ENCODE results near the gene RBM44.

The RBM44 gene

GRCh38 chr2:237772513-237772912, 26.1 kb upstream of the RBM44 start:
- TF ChIP-seq SPI1 (IDR thresholded peaks at IDR 0.05; ENCODE audit: borderline replicate concordance, low read depth) (no peak), POLR2AphosphoS5 (IDR thresholded peaks at IDR 0.05; ENCODE audit: low read depth) (no peak), GABPA (IDR thresholded peaks at IDR 0.05; ENCODE audit: low read depth) (no peak), REST (IDR thresholded peaks at IDR 0.05; ENCODE audit: insufficient replicate concordance, low read depth) (no peak), CTCF (IDR thresholded peaks at IDR 0.05; ENCODE audit: insufficient read depth, low read length) (no peak)
- no peak overlapping the region for H3K27ac ChIP-seq (replicated peaks)
- no peak overlapping the region for H3K4me3 ChIP-seq (replicated peaks; ENCODE audit: insufficient read depth, low read length)
- no peaks in the 10 kb centered on the region for H3K27me3 ChIP-seq (ENCODE audit: insufficient read depth, poor library complexity, severe bottlenecking)
- DNase-seq (ENCODE audit: low read depth in 1 of 2, low spot score in 1 of 2): no peak

- no peak for DNase-seq (ENCODE audit: low read depth in 1 of 2, low spot score in 1 of 2)
- H3K27me3 ChIP-seq (ENCODE audit: insufficient read depth, poor library complexity, severe bottlenecking): no peaks in the 10 kb centered on the region
- no peak overlapping the region for H3K4me3 ChIP-seq (replicated peaks; ENCODE audit: insufficient read depth, low read length)
- TF ChIP-seq GABPA (IDR thresholded peaks at IDR 0.05; ENCODE audit: low read depth): no peak
- TF ChIP-seq REST (IDR thresholded peaks at IDR 0.05; ENCODE audit: insufficient replicate concordance, low read depth): no peak
- TF ChIP-seq POLR2AphosphoS5 (IDR thresholded peaks at IDR 0.05; ENCODE audit: low read depth): no peak
- no peak for TF ChIP-seq SPI1 (IDR thresholded peaks at IDR 0.05; ENCODE audit: borderline replicate concordance, low read depth)
- no peak for TF ChIP-seq CTCF (IDR thresholded peaks at IDR 0.05; ENCODE audit: insufficient read depth, low read length)
- no peak overlapping the region for H3K27ac ChIP-seq (replicated peaks)
These were observed 24.8 kb upstream of the RBM44 start for GRCh38 chr2:237773826-237774225.

- Histone ChIP-seq H3K4me3 (replicated peaks; ENCODE audit: insufficient read depth, low read length) (no peak overlapping the region), H3K27ac (replicated peaks) (no peak overlapping the region), H3K27me3 (ENCODE audit: insufficient read depth, poor library complexity, severe bottlenecking) (no peaks in the 10 kb centered on the region)
- TF ChIP-seq GABPA (IDR thresholded peaks at IDR 0.05; ENCODE audit: low read depth) (no peak), POLR2AphosphoS5 (IDR thresholded peaks at IDR 0.05; ENCODE audit: low read depth) (no peak), REST (IDR thresholded peaks at IDR 0.05; ENCODE audit: insufficient replicate concordance, low read depth) (no peak), CTCF (IDR thresholded peaks at IDR 0.05; ENCODE audit: insufficient read depth, low read length) (peak; percentile 54)
- peak; percentile 6 to 50 for DNase-seq (ENCODE audit: low read depth in 1 of 2, low spot score in 1 of 2)
These were observed 23.6 kb upstream of the RBM44 start for GRCh38 chr2:237774811-237775553.
